Activated CD4-positive, alpha-beta T cell treated with anti-CD3 and anti-CD28 coated beads for 36 hours (primary cell): ENCODE results near the gene IQCK. TPM values are rescaled to one million over a fixed set of nuclear protein-coding genes. Genes with fewer than 3 reads are reported as not detected.

Experiments used
- ATAC-seq: fragments of 200-7000 bp; cut with Tn5 transposase; one replicate; pipeline ENCODE4 v1.10.0; 2021; ENCODE audit warnings: mild to moderate bottlenecking, moderate library complexity
- CTCF ChIA-PET: fragments of 350-600 bp; sonication (Branson Sonifier 250); formaldehyde crosslinking; loops from one replicate; lab custom pipeline; 2021; ENCODE audit warnings: antibody characterized with exemption; lab: Charles Lee
- POLR2A ChIA-PET: fragments of 350-600 bp; sonication (Branson Sonifier 250); formaldehyde crosslinking; loops from one replicate; lab custom pipeline; 2021; ENCODE audit warnings: antibody characterized with exemption, inconsistent platforms; lab: Charles Lee
- DNase-seq: peaks from one replicate; pipeline ENCODE4 v3.0.0-alpha.2; 2020
- H3K27ac Mint-ChIP-seq: one replicate; pipeline ENCODE4 v1.8.0; 2021; ENCODE audit warnings: mixed read lengths
- H3K27me3 Mint-ChIP-seq: one replicate; pipeline ENCODE4 v1.8.0; 2021; ENCODE audit warnings: mixed read lengths
- H3K36me3 Mint-ChIP-seq: one replicate; pipeline ENCODE4 v1.8.0; 2021; ENCODE audit warnings: low read depth, mixed read lengths
- H3K4me1 Mint-ChIP-seq: one replicate; pipeline ENCODE4 v1.8.0; 2021; ENCODE audit warnings: mixed read lengths
- H3K4me3 Mint-ChIP-seq: one replicate; pipeline ENCODE4 v1.8.0; 2021; ENCODE audit warnings: mild to moderate bottlenecking, moderate library complexity, mixed read lengths
- H3K9me3 Mint-ChIP-seq: one replicate; pipeline ENCODE4 v1.8.0; 2021; ENCODE audit warnings: low read depth, mixed read lengths
- intact Hi-C, 2 experiments: fragments of 100-400 bp; cut with DNase I in 1 of 2; cut with micrococcal nuclease in 1 of 2; formaldehyde crosslinking; loops; one replicate each; pipeline versions ENCODE4 v1.14.2 to v1.15.1; 2022 to 2024; cut with DNase I, micrococcal nuclease
- total RNA-seq, 2 experiments: library from RNA; stranded (reverse); gene quantifications; one replicate each; pipeline ENCODE4 v1.2.3, GENCODE V29; 2021

Gene IQCK
- total RNA-seq, 2 experiments from 2014 or later, result 2.7 to 3.5 TPM

- Mint-ChIP-seq H3K27ac (no peak overlapping the region), H3K27me3 (no peaks in the 10 kb centered on the region), H3K36me3 (no peaks in the 10 kb centered on the region), H3K9me3 (no peaks in the 10 kb centered on the region), H3K4me3 (no peak overlapping the region), H3K4me1 (no peaks in the 10 kb centered on the region)
- intact Hi-C loops, result no loop called here
- DNase-seq, result no peak
- POLR2A ChIA-PET, result no interaction called here
- ATAC-seq, result no peak
- CTCF ChIA-PET, result interaction anchor here (0.6 to 1.2 kb wide), 2 partner anchors 200 to 272 kb away, joined by 3 to 5 read pairs; no protein-coding TSS in a partner anchor
Measured at GRCh38 chr16:19872935-19873334, 154.9 kb downstream of the IQCK start.

- H3K27me3 Mint-ChIP-seq, result no peaks in the 10 kb centered on the region
- ChIA-PET CTCF (interaction anchor here (0.6 to 1.2 kb wide), 3 partner anchors 48 to 433 kb away, joined by 3 to 5 read pairs (median 3); no protein-coding TSS in a partner anchor), POLR2A (no interaction called here)
- no peaks in the 10 kb centered on the region for H3K9me3 Mint-ChIP-seq
- intact Hi-C loops, result no loop called here
- H3K4me3 Mint-ChIP-seq, result no peak overlapping the region
- H3K36me3 Mint-ChIP-seq, result no peaks in the 10 kb centered on the region
- H3K4me1 Mint-ChIP-seq, result no peaks in the 10 kb centered on the region
- no peak overlapping the region for H3K27ac Mint-ChIP-seq
- no peak for ATAC-seq
- no peak for DNase-seq
Measured at GRCh38 chr16:19874026-19874425, 156.0 kb downstream of the IQCK start.

- Mint-ChIP-seq H3K4me1 (no peaks in the 10 kb centered on the region), H3K36me3 (no peaks in the 10 kb centered on the region), H3K9me3 (no peaks in the 10 kb centered on the region), H3K27me3 (no peaks in the 10 kb centered on the region), H3K27ac (no peak overlapping the region), H3K4me3 (no peak overlapping the region)
- DNase-seq (no peak), ATAC-seq (no peak)
- ChIA-PET CTCF (interaction anchor here (1.3 kb wide), 1 partner anchor 9 kb away, joined by 3 read pairs; no protein-coding TSS in a partner anchor), POLR2A (interaction anchor here (0.6 kb wide), 1 partner anchor 105 kb away, joined by 3 read pairs; no protein-coding TSS in a partner anchor)
- intact Hi-C loops, result no loop called here
Measured at GRCh38 chr16:19874851-19875546, 156.9 kb downstream of the IQCK start.

- CTCF ChIA-PET, result interaction anchor here (0.6 to 1.3 kb wide), 4 partner anchors 10 to 277 kb away, joined by 3 read pairs; no protein-coding TSS in a partner anchor
- H3K27me3 Mint-ChIP-seq, result no peaks in the 10 kb centered on the region
Measured at GRCh38 chr16:19875900-19876299, 157.8 kb downstream of the IQCK start.

GRCh38 chr16:19876501-19877059, 158.5 kb downstream of the IQCK start:
- H3K36me3 Mint-ChIP-seq, result no peaks in the 10 kb centered on the region
- no peak for ATAC-seq
- CTCF ChIA-PET, result interaction anchor here (0.6 to 1.3 kb wide), 6 partner anchors 10 to 301 kb away, joined by 3 read pairs; no protein-coding TSS in a partner anchor

More at GRCh38 chr16:19875900-19876299, 157.8 kb downstream of the IQCK start:
- H3K4me3 Mint-ChIP-seq, result no peak overlapping the region
- H3K27ac Mint-ChIP-seq, result no peak overlapping the region
- intact Hi-C loops, result no loop called here
- H3K9me3 Mint-ChIP-seq, result no peaks in the 10 kb centered on the region
- ATAC-seq (no peak), DNase-seq (no peak)
- H3K4me1 Mint-ChIP-seq, result no peaks in the 10 kb centered on the region
- POLR2A ChIA-PET, result interaction anchor here (0.6 kb wide), 1 partner anchor 106 kb away, joined by 3 read pairs; no protein-coding TSS in a partner anchor
- H3K36me3 Mint-ChIP-seq, result no peaks in the 10 kb centered on the region

GRCh38 chr16:19878757-19879156, 160.7 kb downstream of the IQCK start:
- no peak overlapping the region for H3K27ac Mint-ChIP-seq
- no peak for DNase-seq
- ATAC-seq, result no peak
- intact Hi-C loops, result no loop called here
- no peaks in the 10 kb centered on the region for H3K9me3 Mint-ChIP-seq
- CTCF ChIA-PET, result no interaction called here
- H3K27me3 Mint-ChIP-seq, result peaks cover 8% of the 10 kb centered on the region
- no peaks in the 10 kb centered on the region for H3K4me1 Mint-ChIP-seq
- H3K4me3 Mint-ChIP-seq, result no peak overlapping the region
- H3K36me3 Mint-ChIP-seq, result no peaks in the 10 kb centered on the region
- POLR2A ChIA-PET, result no interaction called here

More at GRCh38 chr16:19876501-19877059, 158.5 kb downstream of the IQCK start:
- intact Hi-C loops, result no loop called here
- DNase-seq, result no peak
- no peaks in the 10 kb centered on the region for H3K4me1 Mint-ChIP-seq
- no peak overlapping the region for H3K27ac Mint-ChIP-seq
- no peak overlapping the region for H3K4me3 Mint-ChIP-seq
- no peaks in the 10 kb centered on the region for H3K27me3 Mint-ChIP-seq
- POLR2A ChIA-PET, result no interaction called here
- H3K9me3 Mint-ChIP-seq, result no peaks in the 10 kb centered on the region

GRCh38 chr16:19879241-19879792, 161.2 kb downstream of the IQCK start:
- H3K4me1 Mint-ChIP-seq, result peaks cover 2% of the 10 kb centered on the region
- POLR2A ChIA-PET, result no interaction called here
- intact Hi-C loops, result no loop called here
- H3K36me3 Mint-ChIP-seq, result no peaks in the 10 kb centered on the region
- no peaks in the 10 kb centered on the region for H3K9me3 Mint-ChIP-seq
- CTCF ChIA-PET, result no interaction called here
- H3K27ac Mint-ChIP-seq, result no peak overlapping the region
- H3K27me3 Mint-ChIP-seq, result peaks cover 8% of the 10 kb centered on the region
- ATAC-seq (no peak), DNase-seq (no peak)
- no peak overlapping the region for H3K4me3 Mint-ChIP-seq

GRCh38 chr16:19881028-19881427, 163.0 kb downstream of the IQCK start:
- no peaks in the 10 kb centered on the region for H3K36me3 Mint-ChIP-seq
- H3K4me3 Mint-ChIP-seq, result no peak overlapping the region
- ChIA-PET CTCF (interaction anchor here (1.5 kb wide), 1 partner anchor 279 kb away, joined by 4 read pairs; no protein-coding TSS in a partner anchor), POLR2A (no interaction called here)
- intact Hi-C loops, result loop anchor here in 1 of 2 experiments (10.0 kb wide), 2 partner anchors 356 to 796 kb away; partner anchors contain the start of genes CCP110 and GDE1
- peaks cover 14% of the 10 kb centered on the region for H3K4me1 Mint-ChIP-seq
- no peak overlapping the region for H3K27ac Mint-ChIP-seq
- ATAC-seq, result no peak
- H3K9me3 Mint-ChIP-seq, result no peaks in the 10 kb centered on the region
- peaks cover 16% of the 10 kb centered on the region for H3K27me3 Mint-ChIP-seq
- DNase-seq, result no peak

GRCh38 chr16:19881783-19882182, 163.7 kb downstream of the IQCK start:
- ChIA-PET POLR2A (no interaction called here), CTCF (interaction anchor here (0.6 to 1.5 kb wide), 5 partner anchors 26 to 298 kb away, joined by 3 to 6 read pairs (median 3); partner anchors contain the start of genes IQCK and KNOP1)
- Mint-ChIP-seq H3K36me3 (no peaks in the 10 kb centered on the region), H3K4me3 (no peak overlapping the region), H3K27me3 (peaks cover 18% of the 10 kb centered on the region), H3K9me3 (no peaks in the 10 kb centered on the region), H3K4me1 (peaks cover 20% of the 10 kb centered on the region), H3K27ac (no peak overlapping the region)
- intact Hi-C loops, result loop anchor here in 1 of 2 experiments (10.0 kb wide), 2 partner anchors 357 to 797 kb away; partner anchors contain the start of genes CCP110 and GDE1
- no peak for ATAC-seq
- DNase-seq, result no peak

GRCh38 chr16:19882186-19882585, 164.1 kb downstream of the IQCK start:
- ATAC-seq (no peak), DNase-seq (no peak)
- Mint-ChIP-seq H3K9me3 (no peaks in the 10 kb centered on the region), H3K4me1 (peaks cover 20% of the 10 kb centered on the region), H3K36me3 (no peaks in the 10 kb centered on the region), H3K4me3 (no peak overlapping the region), H3K27ac (no peak overlapping the region), H3K27me3 (peaks cover 18% of the 10 kb centered on the region)
- ChIA-PET POLR2A (no interaction called here), CTCF (interaction anchor here (0.6 to 1.5 kb wide), 5 partner anchors 25 to 298 kb away, joined by 3 to 6 read pairs (median 3); partner anchors contain the start of genes IQCK and KNOP1)
- intact Hi-C loops, result loop anchor here in 1 of 2 experiments (10.0 kb wide), 2 partner anchors 357 to 797 kb away; partner anchors contain the start of genes CCP110 and GDE1

- Mint-ChIP-seq H3K9me3 (no peaks in the 10 kb centered on the region), H3K4me1 (peaks cover 20% of the 10 kb centered on the region), H3K27me3 (peaks cover 18% of the 10 kb centered on the region), H3K36me3 (no peaks in the 10 kb centered on the region), H3K27ac (no peak overlapping the region), H3K4me3 (no peak overlapping the region)
- intact Hi-C loops, result loop anchor here in 1 of 2 experiments (10.0 kb wide), 2 partner anchors 358 to 798 kb away; partner anchors contain the start of genes CCP110 and GDE1
- DNase-seq (no peak), ATAC-seq (no peak)
- ChIA-PET CTCF (interaction anchor here (0.5 to 1.5 kb wide), 6 partner anchors 9 to 299 kb away, joined by 3 to 6 read pairs (median 3); partner anchors contain the start of genes IQCK and KNOP1), POLR2A (no interaction called here)
Measured at GRCh38 chr16:19882646-19883045, 164.6 kb downstream of the IQCK start.
